PC-3 (cell line): ENCODE measurements around the gene ARHGEF28. TPM values are rescaled to one million over a fixed set of nuclear protein-coding genes. Genes with fewer than 3 reads are reported as not detected.

Experiments
- ATAC-seq: fragments of 200-7000 bp; cut with Tn5 transposase; 2 replicates; pipeline ENCODE4 v1.9.1; 2020; ENCODE audit warnings: mild to moderate bottlenecking, moderate library complexity
- BruUV-seq: library from RNA; stranded (reverse); fragments of 400-500 nt; replicated peaks from 2 replicates; lab custom pipeline; 2021; lab: Mats Ljungman, UMichigan
- CTCF ChIA-PET: fragments of 300-600 bp; sonication (Branson Sonifier 250); formaldehyde crosslinking; loops from one replicate; lab custom pipeline; 2022; ENCODE audit warnings: antibody characterized with exemption; lab: Charles Lee
- POLR2A ChIA-PET: fragments of 300-600 bp; sonication (Branson Sonifier 250); formaldehyde crosslinking; loops from one replicate; lab custom pipeline; 2022; ENCODE audit warnings: antibody characterized with exemption; ENCODE audit not compliant: unreplicated experiment; lab: Charles Lee
- DNase-seq: peaks from one replicate; pipeline ENCODE4 v3.0.0-alpha.2; 2015
- H2AFZ ChIP-seq: fragments of 300-600 bp; sonication (generic); 2 replicates; pipeline ENCODE4 v1.6.0; 2016; ENCODE audit warnings: antibody characterized with exemption, low read length
- H3F3A ChIP-seq: fragments of 300-600 bp; sonication (generic); one replicate; pipeline ENCODE4 v1.6.0; 2017; ENCODE audit warnings: antibody characterized with exemption, low read length, control low read depth, mild to moderate bottlenecking; ENCODE audit not compliant: unreplicated experiment
- H3K27ac ChIP-seq: fragments of 300-600 bp; sonication (generic); 2 replicates; pipeline ENCODE4 v1.5.1; 2016; ENCODE audit warnings: mild to moderate bottlenecking, low read length
- H3K27me3 ChIP-seq: fragments of 300-600 bp; sonication (generic); 2 replicates; pipeline ENCODE4 v1.6.1; 2016; ENCODE audit warnings: low read length, mixed read lengths
- H3K36me3 ChIP-seq: fragments of 300-600 bp; sonication (generic); 2 replicates; pipeline ENCODE4 v1.6.1; 2016; ENCODE audit warnings: low read depth, mixed run types, low read length, mixed read lengths
- H3K4me1 ChIP-seq: fragments of 300-600 bp; sonication (generic); 2 replicates; pipeline ENCODE4 v1.5.1; 2016; ENCODE audit warnings: low read length; ENCODE audit not compliant: insufficient read depth
- H3K4me2 ChIP-seq: fragments of 300-600 bp; sonication (generic); 2 replicates; pipeline ENCODE4 v1.6.0; 2016; ENCODE audit warnings: low read length
- H3K4me3 ChIP-seq: fragments of 300-600 bp; sonication (generic); 2 replicates; pipeline ENCODE4 v1.5.1; 2016; ENCODE audit warnings: mild to moderate bottlenecking, low read length, mixed read lengths
- H3K79me2 ChIP-seq: fragments of 300-600 bp; sonication (generic); 2 replicates; pipeline ENCODE4 v1.6.1; 2017; ENCODE audit warnings: low read length, mixed read lengths
- H3K9ac ChIP-seq: fragments of 300-600 bp; sonication (generic); 2 replicates; pipeline ENCODE4 v1.6.0; 2016; ENCODE audit warnings: mild to moderate bottlenecking, low read length
- H3K9me2 ChIP-seq: fragments of 300-600 bp; sonication (generic); replicated peaks from 2 replicates; pipeline ENCODE4 v1.6.1; 2016; ENCODE audit warnings: mixed run types, low read length, mixed read lengths
- H3K9me3 ChIP-seq: fragments of 300-600 bp; sonication (generic); 2 replicates; pipeline ENCODE4 v1.6.1; 2016; ENCODE audit warnings: low read length, mixed read lengths
- H4K20me1 ChIP-seq: fragments of 300-600 bp; sonication (generic); 2 replicates; pipeline ENCODE4 v1.6.1; 2016; ENCODE audit warnings: low read length, mixed read lengths
- EZH2 ChIP-seq: fragments of 300-600 bp; sonication (generic); IDR thresholded peaks from one replicate; pipeline ENCODE4 v1.6.1; 2017; ENCODE audit warnings: antibody characterized with exemption, mild to moderate bottlenecking, low read length; ENCODE audit not compliant: unreplicated experiment
- EZH2phosphoT487 ChIP-seq: fragments of 300-600 bp; sonication (generic); IDR thresholded peaks from 2 replicates; pipeline ENCODE4 v1.6.1; 2018; ENCODE audit warnings: mild to moderate bottlenecking, antibody characterized with exemption, low read length, borderline replicate concordance
- intact Hi-C: fragments of 100-400 bp; cut with micrococcal nuclease; formaldehyde crosslinking; loops from 2 replicates; pipeline ENCODE4 v1.9.0; 2023
- total RNA-seq: library from RNA; depleted of rRNA; stranded (reverse); fragments of >200 nt; gene quantifications from 2 replicates; pipeline ENCODE4 v1.2.3, GENCODE V29; 2014
- TF ChIP-seq, protein P1 (sequence below): fragments of 300-600 bp; sonication (generic); conservative IDR thresholded peaks from 2 replicates; pipeline ENCODE4 v1.5.1; 2017; ENCODE audit warnings: antibody characterized with exemption, low read depth, mild to moderate bottlenecking, low read length

Gene ARHGEF28
- total RNA-seq, 1 experiment from 2014 or later, result 24.2 TPM

- H3K4me2 ChIP-seq, result no peak overlapping the region
- H3K4me1 ChIP-seq, result 0 out of 2 replicates have a peak, but pooled peaks cover 6% of the 10 kb centered on the region
- no peaks in the 10 kb centered on the region for H3K79me2 ChIP-seq
- no peak for TF ChIP-seq EZH2
- TF ChIP-seq, protein P1, sequence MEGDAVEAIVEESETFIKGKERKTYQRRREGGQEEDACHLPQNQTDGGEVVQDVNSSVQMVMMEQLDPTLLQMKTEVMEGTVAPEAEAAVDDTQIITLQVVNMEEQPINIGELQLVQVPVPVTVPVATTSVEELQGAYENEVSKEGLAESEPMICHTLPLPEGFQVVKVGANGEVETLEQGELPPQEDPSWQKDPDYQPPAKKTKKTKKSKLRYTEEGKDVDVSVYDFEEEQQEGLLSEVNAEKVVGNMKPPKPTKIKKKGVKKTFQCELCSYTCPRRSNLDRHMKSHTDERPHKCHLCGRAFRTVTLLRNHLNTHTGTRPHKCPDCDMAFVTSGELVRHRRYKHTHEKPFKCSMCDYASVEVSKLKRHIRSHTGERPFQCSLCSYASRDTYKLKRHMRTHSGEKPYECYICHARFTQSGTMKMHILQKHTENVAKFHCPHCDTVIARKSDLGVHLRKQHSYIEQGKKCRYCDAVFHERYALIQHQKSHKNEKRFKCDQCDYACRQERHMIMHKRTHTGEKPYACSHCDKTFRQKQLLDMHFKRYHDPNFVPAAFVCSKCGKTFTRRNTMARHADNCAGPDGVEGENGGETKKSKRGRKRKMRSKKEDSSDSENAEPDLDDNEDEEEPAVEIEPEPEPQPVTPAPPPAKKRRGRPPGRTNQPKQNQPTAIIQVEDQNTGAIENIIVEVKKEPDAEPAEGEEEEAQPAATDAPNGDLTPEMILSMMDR, result no peak
- TF ChIP-seq EZH2phosphoT487, result no peak
- no TSS peak for BruUV-seq
- H3K9me3 ChIP-seq, result no peaks in the 10 kb centered on the region
- H3K27ac ChIP-seq, result no peak overlapping the region
- H3K4me3 ChIP-seq, result no peak overlapping the region
- no peaks in the 10 kb centered on the region for H3K9me2 ChIP-seq
- ChIA-PET CTCF (interaction anchor here (0.6 kb wide), 1 partner anchor 770 kb away, joined by 3 read pairs; no protein-coding TSS in a partner anchor), POLR2A (no interaction called here)
- no peaks in the 10 kb centered on the region for H3K27me3 ChIP-seq
- no peaks in the 10 kb centered on the region for H3F3A ChIP-seq
- H3K9ac ChIP-seq, result no peak overlapping the region
- H3K36me3 ChIP-seq, result no peaks in the 10 kb centered on the region
- DNase-seq (no peak), ATAC-seq (no peak)
- H2AFZ ChIP-seq, result no peak overlapping the region
- intact Hi-C loops, result no loop called here
- H4K20me1 ChIP-seq, result no peaks in the 10 kb centered on the region
These were observed 320.3 kb downstream of the ARHGEF28 start for GRCh38 chr5:73946278-73946677.

- TF ChIP-seq EZH2phosphoT487 (no peak), EZH2 (no peak)
- TF ChIP-seq, protein P1, result no peak
- CTCF ChIA-PET, result interaction anchor here (0.7 kb wide), 1 partner anchor 696 kb away, joined by 4 read pairs; no protein-coding TSS in a partner anchor
- POLR2A ChIA-PET, result no interaction called here
- Histone ChIP-seq H3F3A (no peaks in the 10 kb centered on the region), H3K4me1 (0 out of 2 replicates have a peak, but pooled peaks cover 6% of the 10 kb centered on the region), H3K9me3 (no peaks in the 10 kb centered on the region), H3K4me3 (no peak overlapping the region), H3K9ac (no peak overlapping the region), H4K20me1 (no peaks in the 10 kb centered on the region), H2AFZ (no peak overlapping the region), H3K79me2 (no peaks in the 10 kb centered on the region), H3K27ac (no peak overlapping the region), H3K9me2 (no peaks in the 10 kb centered on the region), H3K36me3 (no peaks in the 10 kb centered on the region), H3K4me2 (no peak overlapping the region), H3K27me3 (no peaks in the 10 kb centered on the region)
- no TSS peak for BruUV-seq
- intact Hi-C loops, result no loop called here
- ATAC-seq (no peak), DNase-seq (no peak)
These were observed 321.1 kb downstream of the ARHGEF28 start for GRCh38 chr5:73946919-73947602.
